Epithelial cell of esophagus (primary cell): ENCODE results near the gene BRWD1.

Source experiments
- DNase-seq: peaks from one replicate; pipeline ENCODE4 v3.0.0; 2010; ENCODE audit warnings: low read depth
- H3K4me3 ChIP-seq: 2 replicates; pipeline ENCODE4 v1.5.1; 2011; ENCODE audit warnings: mild to moderate bottlenecking, low read length, control low read depth
- CTCF ChIP-seq: IDR thresholded peaks from 2 replicates; pipeline ENCODE4 v1.5.1; 2011; ENCODE audit warnings: low read depth, mild to moderate bottlenecking, low read length, control low read depth, inconsistent platforms; ENCODE audit not compliant: insufficient read depth; ENCODE audit errors: missing control alignments

BRWD1 gene

GRCh38 chr21:39344848-39345247 lies 31.4 kb upstream of the BRWD1 start:
- no peak overlapping the region for H3K4me3 ChIP-seq
- no peak for TF ChIP-seq CTCF
- DNase-seq: no peak

- no peak for TF ChIP-seq CTCF
- no peak for DNase-seq
- no peak overlapping the region for H3K4me3 ChIP-seq
Observed at GRCh38 chr21:39341249-39341923, 28.0 kb upstream of the BRWD1 start.

- no peak for DNase-seq
- TF ChIP-seq CTCF: no peak
- H3K4me3 ChIP-seq: no peak overlapping the region
Observed at GRCh38 chr21:39340687-39341086, 27.3 kb upstream of the BRWD1 start.

GRCh38 chr21:39339231-39339630 lies 25.8 kb upstream of the BRWD1 start:
- no peak overlapping the region for H3K4me3 ChIP-seq
- DNase-seq: no peak
- no peak for TF ChIP-seq CTCF

GRCh38 chr21:39336457-39337008 lies 23.1 kb upstream of the BRWD1 start:
- DNase-seq: no peak
- TF ChIP-seq CTCF: no peak
- H3K4me3 ChIP-seq: no peak overlapping the region

- no peak for TF ChIP-seq CTCF
- no peak overlapping the region for H3K4me3 ChIP-seq
- DNase-seq: no peak
Observed at GRCh38 chr21:39334611-39335010, 21.2 kb upstream of the BRWD1 start.

GRCh38 chr21:39332175-39332574 lies 18.7 kb upstream of the BRWD1 start:
- H3K4me3 ChIP-seq: no peak overlapping the region
- DNase-seq: no peak

More at GRCh38 chr21:39332175-39332574, 18.7 kb upstream of the BRWD1 start:
- no peak for TF ChIP-seq CTCF
